ENCODE measurements around the gene C10orf88.

The C10orf88 gene

DNA sequence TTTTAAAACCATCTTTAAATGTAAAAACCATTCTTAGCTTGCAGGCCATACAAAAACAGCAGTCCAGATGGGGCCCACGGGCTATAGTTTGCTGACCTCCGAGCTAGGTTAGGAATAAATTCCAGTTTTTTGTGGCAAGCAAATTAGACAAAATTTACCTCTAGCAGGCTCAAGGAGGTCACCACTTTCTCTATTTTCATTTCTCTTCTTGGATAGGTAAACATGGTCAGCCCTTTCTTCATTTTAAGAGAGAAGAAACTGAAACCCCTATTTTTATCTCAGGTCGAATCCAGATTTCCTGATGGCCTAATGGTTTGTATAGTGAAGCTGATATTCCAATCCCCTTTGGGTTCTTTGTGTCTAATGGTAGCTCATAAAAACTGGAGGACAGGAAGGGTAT is 43.8 kb upstream of the C10orf88 start:
- TF ChIP-seq CTCF (IDR thresholded peaks at IDR 0.05; ENCODE audit: low read length, missing control alignments): no peak
- no peak for DNase-seq (ENCODE audit: low read depth)
- H3K4me3 ChIP-seq (replicated peaks; ENCODE audit: low read depth, low read length): no peak overlapping the region

DNA sequence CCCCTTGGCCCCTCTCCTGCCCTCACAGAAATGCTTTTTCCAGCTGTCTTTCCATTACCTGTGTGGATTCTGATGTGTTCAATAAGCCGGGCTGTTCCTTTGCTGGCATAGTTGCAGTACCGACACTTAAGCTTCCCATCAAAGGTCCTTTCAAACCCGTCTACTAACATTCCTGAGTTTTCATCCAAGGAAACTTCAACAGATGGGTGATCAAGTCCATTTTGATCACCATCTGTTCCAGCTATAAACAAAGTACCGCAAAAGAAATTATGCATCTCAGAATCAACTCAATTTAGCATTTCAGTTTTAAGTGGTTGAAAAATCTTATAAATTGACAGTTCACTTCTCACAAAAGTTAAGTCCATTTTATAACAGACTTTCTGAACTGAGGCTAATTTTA is 41.9 kb upstream of the C10orf88 start:
- TF ChIP-seq CTCF (IDR thresholded peaks at IDR 0.05; ENCODE audit: low read length, missing control alignments): no peak
- DNase-seq (ENCODE audit: low read depth): no peak
- no peak overlapping the region for H3K4me3 ChIP-seq (replicated peaks; ENCODE audit: low read depth, low read length)

- no peak overlapping the region for H3K4me3 ChIP-seq (replicated peaks; ENCODE audit: low read depth, low read length)
- no peak for DNase-seq (ENCODE audit: low read depth)
- TF ChIP-seq CTCF (IDR thresholded peaks at IDR 0.05; ENCODE audit: low read length, missing control alignments): no peak
Observed at GRCh38 chr10:122993797-122994336, 39.8 kb upstream of the C10orf88 start.

GRCh38 chr10:122992031-122992585 is 38.1 kb upstream of the C10orf88 start:
- TF ChIP-seq CTCF (IDR thresholded peaks at IDR 0.05; ENCODE audit: low read length, missing control alignments): no peak
- no peak for DNase-seq (ENCODE audit: low read depth)
- no peak overlapping the region for H3K4me3 ChIP-seq (replicated peaks; ENCODE audit: low read depth, low read length)

DNA sequence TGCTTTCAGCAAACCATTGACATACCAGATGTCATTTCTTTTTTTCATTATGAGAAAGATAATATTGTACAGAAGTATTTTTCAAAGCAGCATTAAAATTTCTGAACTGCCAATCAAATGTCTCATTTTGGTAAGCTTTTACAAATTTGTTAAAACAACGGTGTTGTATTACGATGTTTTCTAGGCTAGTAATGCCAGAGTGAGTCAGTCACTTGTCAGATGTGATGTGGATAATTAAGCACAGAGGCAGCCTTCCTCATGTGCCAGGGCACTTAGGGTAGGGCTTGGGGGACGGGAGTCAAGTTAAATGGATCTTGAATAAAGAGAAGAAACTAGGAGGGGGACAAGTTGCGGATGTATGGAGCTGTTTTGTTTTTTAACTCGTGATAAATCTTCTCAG is 36.3 kb upstream of the C10orf88 start:
- H3K4me3 ChIP-seq (replicated peaks; ENCODE audit: low read depth, low read length): no peak overlapping the region
- DNase-seq (ENCODE audit: low read depth): no peak
- TF ChIP-seq CTCF (IDR thresholded peaks at IDR 0.05; ENCODE audit: low read length, missing control alignments): no peak

- no peak for DNase-seq (ENCODE audit: low read depth)
Observed at GRCh38 chr10:122988501-122988900, 34.5 kb upstream of the C10orf88 start.

More at GRCh38 chr10:122988501-122988900, 34.5 kb upstream of the C10orf88 start:
- no peak for TF ChIP-seq CTCF (IDR thresholded peaks at IDR 0.05; ENCODE audit: low read length, missing control alignments)
- H3K4me3 ChIP-seq (replicated peaks; ENCODE audit: low read depth, low read length): no peak overlapping the region

Measured in fibroblast of pulmonary artery (primary cell).